Inflammatory macrophage treated with lipopolysaccharide for 1 hour (primary cell): ENCODE data around the gene NECTIN1.
A peak's percentile ranks its signal among the peaks of the same experiment; 100 is the strongest.

Source experiments
- DNase-seq, 2 donors: peaks; one replicate each; pipeline ENCODE4 v3.0.0-alpha.2; 2020 to 2022

NECTIN1 gene

GRCh38 chr11:119666061-119666460 is 62.9 kb downstream of the NECTIN1 start:
- no peak for DNase-seq

- no peak for DNase-seq
These were observed 64.1 kb downstream of the NECTIN1 start for GRCh38 chr11:119664701-119665420.

- DNase-seq, result no peak
These were observed 64.9 kb downstream of the NECTIN1 start for GRCh38 chr11:119664063-119664572.

GRCh38 chr11:119663279-119663678 is 65.7 kb downstream of the NECTIN1 start:
- DNase-seq, result no peak

- DNase-seq, result no peak
These were observed 67.8 kb downstream of the NECTIN1 start for GRCh38 chr11:119661226-119661625.

- no peak for DNase-seq
These were observed 68.9 kb downstream of the NECTIN1 start for GRCh38 chr11:119659971-119660723.

- no peak for DNase-seq
These were observed 75.9 kb downstream of the NECTIN1 start for GRCh38 chr11:119652907-119653659.

GRCh38 chr11:119651802-119652584 is 77.0 kb downstream of the NECTIN1 start:
- no peak for DNase-seq

GRCh38 chr11:119650251-119650650 is 78.7 kb downstream of the NECTIN1 start:
- no peak for DNase-seq

- no peak for DNase-seq
These were observed 81.7 kb downstream of the NECTIN1 start for GRCh38 chr11:119647254-119647653.

- DNase-seq, result no peak
These were observed 84.0 kb downstream of the NECTIN1 start for GRCh38 chr11:119645018-119645417.

GRCh38 chr11:119644502-119644901 is 84.5 kb downstream of the NECTIN1 start:
- no peak for DNase-seq

GRCh38 chr11:119643876-119644225 is 85.1 kb downstream of the NECTIN1 start:
- DNase-seq, result no peak

- DNase-seq, result no peak
These were observed 85.7 kb downstream of the NECTIN1 start for GRCh38 chr11:119643212-119643875.

- DNase-seq, result peak in 1 of 2 donors; percentile 41
These were observed 86.8 kb downstream of the NECTIN1 start for GRCh38 chr11:119641983-119642745.

- no peak for DNase-seq
These were observed 88.5 kb downstream of the NECTIN1 start for GRCh38 chr11:119640541-119640940.

- no peak for DNase-seq
These were observed 89.3 kb downstream of the NECTIN1 start for GRCh38 chr11:119639642-119640205.

GRCh38 chr11:119638851-119639250 is 90.1 kb downstream of the NECTIN1 start:
- no peak for DNase-seq

GRCh38 chr11:119637481-119637880 is 91.5 kb downstream of the NECTIN1 start:
- no peak for DNase-seq

GRCh38 chr11:119635776-119636175 is 93.2 kb downstream of the NECTIN1 start:
- DNase-seq, result no peak
